Spleen (tissue), 11 donors: ENCODE results near the gene TMEM272. TPM values are rescaled to one million over a fixed set of nuclear protein-coding genes. Genes with fewer than 3 reads are reported as not detected.
A peak's percentile ranks its signal among the peaks of the same experiment; 100 is the strongest.

Source experiments
- DNase-seq: peaks from one replicate; pipeline ENCODE4 v3.0.0-alpha.2; 2020
- H3K27ac ChIP-seq, 8 donors: fragments of 200-600 bp; sonication (generic) in 7 of 8; 1 replicate in 4 of 8; 2 replicates in 4 of 8; pipeline versions ENCODE4 v1.5.0 to v1.8.0; 2016 to 2021; ENCODE audit warnings: inconsistent platforms in 4 of 8, mild to moderate bottlenecking in 4 of 8, moderate library complexity in 1 of 8
- H3K27me3 ChIP-seq, 7 donors: fragments of 200-600 bp; sonication (generic) in 6 of 7; replicated peaks in 1 of 7; 1 replicate in 4 of 7; 2 replicates in 3 of 7; pipeline versions ENCODE4 v1.5.0 to v1.8.0; 2016 to 2021; ENCODE audit warnings: inconsistent platforms in 3 of 7, mild to moderate bottlenecking in 1 of 7
- H3K36me3 ChIP-seq, 6 donors: fragments of 200-600 bp; sonication (generic) in 5 of 6; 1 replicate in 4 of 6; 2 replicates in 2 of 6; pipeline versions ENCODE4 v1.5.0 to v1.8.0; 2016 to 2021; ENCODE audit warnings: inconsistent platforms in 2 of 6
- H3K4me1 ChIP-seq, 6 donors: fragments of 200-600 bp; sonication (generic) in 5 of 6; 1 replicate in 3 of 6; 2 replicates in 3 of 6; pipeline versions ENCODE4 v1.5.0 to v1.8.0; 2016 to 2021; ENCODE audit warnings: inconsistent platforms in 3 of 6
- H3K4me3 ChIP-seq, 8 donors: fragments of 200-600 bp; sonication (generic) in 7 of 8; 1 replicate in 4 of 8; 2 replicates in 4 of 8; pipeline versions ENCODE4 v1.5.0 to v1.8.0; 2016 to 2021; ENCODE audit warnings: inconsistent platforms in 4 of 8, mild to moderate bottlenecking in 4 of 8, moderate library complexity in 2 of 8
- H3K9me3 ChIP-seq, 8 donors: fragments of 200-600 bp; sonication (generic) in 7 of 8; 1 replicate in 4 of 8; 2 replicates in 4 of 8; pipeline versions ENCODE4 v1.5.0 to v1.8.0; 2016 to 2021; ENCODE audit warnings: inconsistent platforms in 4 of 8
- POLR2A ChIP-seq, 3 donors: fragments of 450-650 bp; IDR thresholded peaks; one replicate each; pipeline ENCODE4 v1.5.1; 2017; ENCODE audit warnings: antibody characterized with exemption in 3 of 3, mild to moderate bottlenecking in 1 of 3
- POLR2AphosphoS5 ChIP-seq, 3 donors: sonication (generic); formaldehyde crosslinking; IDR thresholded peaks; one replicate each; pipeline ENCODE4 v1.5.1; 2017; ENCODE audit warnings: antibody characterized with exemption in 3 of 3
- WGBS, 5 donors: extraction: QIAGEN DNeasy Blood & Tissue Kit in 3 of 5; methylation state at CpG; one replicate each; pipeline versions ENCODE4 v1.1.5 to v1.1.7; 2013 to 2018; 5-methylcytosine and 5-hydroxymethylcytosine counted together
- intact Hi-C: fragments of 100-400 bp; cut with DNase I; formaldehyde crosslinking; loops from one replicate; pipeline ENCODE4 v1.15.0; 2023; ENCODE audit warnings: low total_unique reads
- polyA plus RNA-seq, 3 donors: library from polyadenylated mRNA; stranded (reverse); fragments of 200-250 nt; gene quantifications; one replicate each; pipeline ENCODE4 v1.2.1, GENCODE V29; 2013
- total RNA-seq, 7 donors: library from RNA; depleted of rRNA in 3 of 7; stranded (reverse); fragments of >200 nt in 3 of 7; fragmentation: NEBNext Ultra II Directional in 4 of 7; extraction: Animal tissue kit (Norgen Biotek cat#: 25700) in 4 of 7; gene quantifications; one replicate each; pipeline versions ENCODE4 v1.1.0 to v1.2.1, GENCODE V29; 2016 to 2021
- TF ChIP-seq, protein P1 (sequence below), 11 experiments: fragments of 200-600 bp in 7 of 11; fragments of 450-650 bp in 4 of 11; sonication (generic) in 4 of 11; IDR thresholded peaks in 8 of 11; conservative IDR thresholded peaks in 3 of 11; 1 replicate in 7 of 11; 2 replicates in 4 of 11; pipeline versions ENCODE4 v1.4.0 to v1.8.0; 2016 to 2021; ENCODE audit warnings: antibody characterized with exemption in 11 of 11, inconsistent platforms in 4 of 11, mild to moderate bottlenecking in 1 of 11
- donor health status: healthy with polysubstance abuse.
- donor health status: DM: no; HTN: no; CAD: no; lungs with moderate emphysema.
- donor health status: DM: no; HTN: no; CAD: no.
- donor health status: Bipolar disorder and iron deficiency.
- donor health status: healthy.
- donor health status: DM: no; HTN: no; CAD: no.
- donor health status: DM: yes; HTN: yes; CAD: no.

The TMEM272 gene
- total and polyA plus RNA-seq, 10 donors: 0.03 to 3.3 (median 1.1) TPM

DNA sequence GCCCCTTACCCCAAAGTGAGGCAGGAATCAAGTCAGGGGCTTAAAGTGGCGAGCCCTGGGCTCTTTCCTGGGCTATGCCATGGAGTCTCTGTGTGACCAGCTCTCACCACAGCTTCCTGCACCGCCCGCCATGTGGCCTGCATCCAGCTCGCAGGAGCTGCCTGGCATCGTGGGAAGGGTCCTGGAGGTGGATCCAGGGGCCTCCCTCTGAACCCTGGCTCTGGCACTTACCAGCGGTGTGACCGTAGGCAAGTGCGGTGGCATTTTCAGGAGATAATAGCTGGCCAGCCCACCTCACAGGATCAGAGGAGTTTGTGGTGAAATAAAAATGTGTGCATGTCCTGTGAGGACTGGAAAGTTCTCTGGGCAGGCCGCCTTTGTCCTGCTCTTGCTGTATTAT lies 67.1 kb downstream of the TMEM272 start:
- no peak overlapping the region for H3K4me3 ChIP-seq

DNA sequence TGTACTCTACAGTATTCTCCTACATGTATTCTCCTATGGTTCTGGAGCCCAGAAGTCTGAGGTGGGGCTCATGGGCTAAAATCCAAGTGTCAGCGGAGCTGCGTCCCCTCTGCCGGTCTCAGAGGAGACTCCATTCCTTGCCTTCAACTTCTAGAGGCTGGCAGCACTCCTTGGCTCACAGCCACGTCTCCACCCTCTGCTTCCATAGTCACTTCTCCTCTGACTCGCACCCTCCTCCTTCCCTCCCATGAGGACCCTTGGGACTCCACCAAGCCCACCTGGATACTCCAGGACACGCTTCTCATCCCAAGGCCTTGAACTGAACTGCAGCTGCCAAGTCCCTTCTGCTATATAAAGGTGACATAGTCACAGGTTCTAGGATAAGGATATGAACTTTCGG lies 68.8 kb downstream of the TMEM272 start:
- 84 to 97% (median 90%) methylated on average over 7 of the region's 7 CpGs for WGBS, 5 donors
- TF ChIP-seq POLR2A (IDR thresholded peaks at IDR 0.05): no peak
- TF ChIP-seq, protein P1, sequence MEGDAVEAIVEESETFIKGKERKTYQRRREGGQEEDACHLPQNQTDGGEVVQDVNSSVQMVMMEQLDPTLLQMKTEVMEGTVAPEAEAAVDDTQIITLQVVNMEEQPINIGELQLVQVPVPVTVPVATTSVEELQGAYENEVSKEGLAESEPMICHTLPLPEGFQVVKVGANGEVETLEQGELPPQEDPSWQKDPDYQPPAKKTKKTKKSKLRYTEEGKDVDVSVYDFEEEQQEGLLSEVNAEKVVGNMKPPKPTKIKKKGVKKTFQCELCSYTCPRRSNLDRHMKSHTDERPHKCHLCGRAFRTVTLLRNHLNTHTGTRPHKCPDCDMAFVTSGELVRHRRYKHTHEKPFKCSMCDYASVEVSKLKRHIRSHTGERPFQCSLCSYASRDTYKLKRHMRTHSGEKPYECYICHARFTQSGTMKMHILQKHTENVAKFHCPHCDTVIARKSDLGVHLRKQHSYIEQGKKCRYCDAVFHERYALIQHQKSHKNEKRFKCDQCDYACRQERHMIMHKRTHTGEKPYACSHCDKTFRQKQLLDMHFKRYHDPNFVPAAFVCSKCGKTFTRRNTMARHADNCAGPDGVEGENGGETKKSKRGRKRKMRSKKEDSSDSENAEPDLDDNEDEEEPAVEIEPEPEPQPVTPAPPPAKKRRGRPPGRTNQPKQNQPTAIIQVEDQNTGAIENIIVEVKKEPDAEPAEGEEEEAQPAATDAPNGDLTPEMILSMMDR (IDR thresholded peaks at IDR 0.05 in 8 of 11, conservative IDR thresholded peaks at IDR 0.05 in 3 of 11): no peak
- TF ChIP-seq POLR2AphosphoS5 (IDR thresholded peaks at IDR 0.05): no peak
- intact Hi-C loops: no loop called here

More for the DNA sequence above, 67.1 kb downstream of the TMEM272 start:
- DNase-seq: no peak
- no peaks in the 10 kb centered on the region for H3K4me1 ChIP-seq
- H3K36me3 ChIP-seq: peaks cover 0 to 8% (median 4%) of the 10 kb centered on the region in 6 donors
- no peaks in the 10 kb centered on the region for H3K27me3 ChIP-seq
- no peak overlapping the region for H3K27ac ChIP-seq
- WGBS, 5 donors: 63 to 78% (median 75%) methylated on average over 8 to 9 of the region's 9 CpGs
- TF ChIP-seq POLR2A (IDR thresholded peaks at IDR 0.05) (no peak), POLR2AphosphoS5 (IDR thresholded peaks at IDR 0.05) (peak in 1 of 3 donors; percentile 51)
- TF ChIP-seq, protein P1 (IDR thresholded peaks at IDR 0.05 in 8 of 11, conservative IDR thresholded peaks at IDR 0.05 in 3 of 11): no peak
- no peaks in the 10 kb centered on the region for H3K9me3 ChIP-seq
- intact Hi-C loops: no loop called here

DNA sequence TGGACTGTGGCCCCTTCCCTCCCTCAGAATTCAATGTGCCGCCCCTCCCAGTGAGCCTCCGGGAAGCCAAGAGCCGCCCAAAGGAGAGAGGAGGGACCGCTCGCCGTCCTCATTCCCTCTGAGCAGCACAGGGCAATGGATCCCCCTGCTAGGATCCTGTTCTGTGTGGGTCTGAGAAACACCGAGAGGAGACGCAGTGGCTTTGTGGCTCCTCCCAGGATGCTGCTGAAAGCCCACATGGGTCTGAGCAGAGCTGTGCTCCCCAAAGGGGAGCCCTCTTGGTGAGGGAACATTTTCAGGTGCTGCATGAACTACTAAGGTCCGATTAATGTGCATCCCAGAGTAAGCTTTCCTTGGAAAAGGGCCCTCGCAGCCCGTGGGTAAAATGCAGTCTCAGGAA lies 71.5 kb downstream of the TMEM272 start:
- intact Hi-C loops: no loop called here
- 88 to 94% (median 93%) methylated on average over 11 of the region's 11 CpGs for WGBS, 5 donors
- TF ChIP-seq POLR2A (IDR thresholded peaks at IDR 0.05) (no peak), POLR2AphosphoS5 (IDR thresholded peaks at IDR 0.05) (peak in 1 of 3 donors; percentile 12)
- TF ChIP-seq, protein P1 (IDR thresholded peaks at IDR 0.05 in 8 of 11, conservative IDR thresholded peaks at IDR 0.05 in 3 of 11): no peak
- peaks cover 0 to 21% (median 9%) of the 10 kb centered on the region in 6 donors for H3K4me1 ChIP-seq
- H3K4me3 ChIP-seq: no peak overlapping the region
- H3K27ac ChIP-seq: no peak overlapping the region
- no peak for DNase-seq
- peaks cover 0 to 31% (median 4%) of the 10 kb centered on the region in 6 donors for H3K36me3 ChIP-seq
- H3K27me3 ChIP-seq: no peaks in the 10 kb centered on the region
- H3K9me3 ChIP-seq: no peaks in the 10 kb centered on the region

More for the DNA sequence above, 68.8 kb downstream of the TMEM272 start:
- no peaks in the 10 kb centered on the region for H3K4me1 ChIP-seq
- no peak overlapping the region for H3K4me3 ChIP-seq
- no peak overlapping the region for H3K27ac ChIP-seq
- DNase-seq: no peak
- H3K36me3 ChIP-seq: peaks cover 0 to 20% (median 4%) of the 10 kb centered on the region in 6 donors
- H3K9me3 ChIP-seq: no peaks in the 10 kb centered on the region
- H3K27me3 ChIP-seq: no peaks in the 10 kb centered on the region

DNA sequence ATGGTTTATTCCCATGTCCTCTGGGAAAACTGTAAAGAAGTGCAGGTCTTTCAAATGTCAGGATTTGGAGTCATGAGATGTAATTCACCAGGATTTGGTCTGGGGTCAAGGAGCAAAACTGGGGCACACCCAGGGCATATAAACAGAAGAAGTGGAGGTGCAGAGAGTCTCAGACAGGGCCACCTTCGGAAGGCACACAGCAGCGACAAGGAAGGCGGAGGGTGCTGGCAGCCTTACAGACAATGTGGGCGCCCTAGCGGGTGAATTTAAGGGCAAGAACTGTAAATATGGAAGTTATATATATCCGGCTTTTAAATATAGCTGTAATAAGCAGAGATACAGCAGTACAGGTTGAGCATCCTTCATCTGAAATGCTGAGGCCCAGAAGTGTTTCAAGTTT lies 72.2 kb downstream of the TMEM272 start:
- intact Hi-C loops: no loop called here
- H3K27me3 ChIP-seq: no peaks in the 10 kb centered on the region
- TF ChIP-seq, protein P1 (IDR thresholded peaks at IDR 0.05 in 8 of 11, conservative IDR thresholded peaks at IDR 0.05 in 3 of 11): no peak
- TF ChIP-seq POLR2A (IDR thresholded peaks at IDR 0.05) (no peak), POLR2AphosphoS5 (IDR thresholded peaks at IDR 0.05) (no peak)
- H3K9me3 ChIP-seq: no peaks in the 10 kb centered on the region
- WGBS, 5 donors: 92 to 96% (median 94%) methylated on average over 6 of the region's 6 CpGs
- DNase-seq: no peak
- H3K27ac ChIP-seq: no peak overlapping the region
- H3K36me3 ChIP-seq: peaks cover 0 to 38% (median 4%) of the 10 kb centered on the region in 6 donors
- H3K4me1 ChIP-seq: peaks cover 0 to 26% (median 11%) of the 10 kb centered on the region in 6 donors
- no peak overlapping the region for H3K4me3 ChIP-seq
